ENCODE results near the gene SMURF1.
"Not testable (repeated sequence)": the region's sequence is repeated elsewhere in the genome, so short reads cannot be mapped to it uniquely, and the experiment has no call there.

The SMURF1 gene

GRCh38 chr7:99143853-99144672 is at the start of gene SMURF1:
TSS of gene SMURF1 (minus strand) at chr7:99144108. CDS start at chr7:99143780, 328 bp downstream.
- DNase-seq: no peak

- DNase-seq: no peak
Measured at GRCh38 chr7:99191869-99192596, 48.1 kb upstream of the SMURF1 start.

GRCh38 chr7:99190359-99191009 is 46.6 kb upstream of the SMURF1 start:
- no peak for DNase-seq

- no peak for DNase-seq
Measured at GRCh38 chr7:99189222-99189621, 45.3 kb upstream of the SMURF1 start.

- DNase-seq: no peak
Measured at GRCh38 chr7:99188221-99188620, 44.3 kb upstream of the SMURF1 start.

- DNase-seq: no peak
Measured at GRCh38 chr7:99184532-99185218, 40.8 kb upstream of the SMURF1 start.

- no peak for DNase-seq
Measured at GRCh38 chr7:99180067-99180650, 36.3 kb upstream of the SMURF1 start.

- no peak for DNase-seq
Measured at GRCh38 chr7:99177165-99177564, 33.3 kb upstream of the SMURF1 start.

- DNase-seq: no peak
Measured at GRCh38 chr7:99173787-99174186, 29.9 kb upstream of the SMURF1 start.

- no peak for DNase-seq
Measured at GRCh38 chr7:99171731-99172130, 27.8 kb upstream of the SMURF1 start.

- no peak for DNase-seq
Measured at GRCh38 chr7:99170730-99171074, 26.8 kb upstream of the SMURF1 start.

GRCh38 chr7:99170065-99170729 is 26.3 kb upstream of the SMURF1 start:
- DNase-seq: no peak

GRCh38 chr7:99167072-99167471 is 23.2 kb upstream of the SMURF1 start:
- DNase-seq: no peak

- DNase-seq: no peak
Measured at GRCh38 chr7:99165816-99166215, 21.9 kb upstream of the SMURF1 start.

- not testable (repeated sequence) for DNase-seq
Measured at GRCh38 chr7:99163669-99164068, 19.8 kb upstream of the SMURF1 start.

- no peak for DNase-seq
Measured at GRCh38 chr7:99156649-99157048, 12.7 kb upstream of the SMURF1 start.

- no peak for DNase-seq
Measured at GRCh38 chr7:99155211-99155610, 11.3 kb upstream of the SMURF1 start.

GRCh38 chr7:99146979-99147378 is 3.1 kb upstream of the SMURF1 start:
- DNase-seq: no peak

GRCh38 chr7:99143521-99143852 is 421 bp downstream of the SMURF1 start:
- no peak for DNase-seq

- no peak for DNase-seq
Measured at GRCh38 chr7:99142727-99143520, 984 bp downstream of the SMURF1 start.

All from NCI-H524 treated with DMSO at 0.1 percent for 48 hours (cell line).